GM10266 (cell line): ENCODE results near the gene BTBD9.

ENCODE experiments used
- DNase-seq: peaks from one replicate; pipeline ENCODE4 v3.0.0; 2012; ENCODE audit errors: extremely low spot score
- CTCF ChIP-seq: IDR thresholded peaks from 2 replicates; pipeline ENCODE4 v1.5.1; 2012; ENCODE audit warnings: mild to moderate bottlenecking, low read depth; ENCODE audit not compliant: control insufficient read depth, insufficient read depth; ENCODE audit errors: missing control alignments

BTBD9 gene

GRCh38 chr6:38639498-38640215 is at the start of gene BTBD9:
Gene BTBD9 (minus strand): TSS chr6:38639929.
- no peak for TF ChIP-seq CTCF
- DNase-seq: peak; percentile 85

GRCh38 chr6:38688579-38689087 is 48.9 kb upstream of the BTBD9 start:
- peak; percentile 29 for TF ChIP-seq CTCF
- DNase-seq: no peak

GRCh38 chr6:38687549-38687948 is 47.8 kb upstream of the BTBD9 start:
- no peak for TF ChIP-seq CTCF
- DNase-seq: no peak

GRCh38 chr6:38687043-38687353 is 47.3 kb upstream of the BTBD9 start:
- no peak for TF ChIP-seq CTCF

GRCh38 chr6:38686270-38687042 is 46.7 kb upstream of the BTBD9 start:
- no peak for DNase-seq
- no peak for TF ChIP-seq CTCF

More at GRCh38 chr6:38687043-38687353, 47.3 kb upstream of the BTBD9 start:
- no peak for DNase-seq

GRCh38 chr6:38684904-38685303 is 45.2 kb upstream of the BTBD9 start:
- DNase-seq: no peak
- TF ChIP-seq CTCF: no peak

- TF ChIP-seq CTCF: no peak
- DNase-seq: no peak
Observed at GRCh38 chr6:38684237-38684636, 44.5 kb upstream of the BTBD9 start.
